GM12875 (cell line): Measurements from ENCODE around the gene HGFAC.

ENCODE experiments used
- H3K4me3 ChIP-seq: one replicate; pipeline ENCODE4 v1.5.1; 2011; ENCODE audit warnings: low read depth, low read length, control low read depth
- TF ChIP-seq, protein P1 (sequence below): IDR thresholded peaks from 2 replicates; pipeline ENCODE4 v1.5.1; 2011; ENCODE audit warnings: low read depth, mild to moderate bottlenecking, control low read depth, inconsistent platforms, low read length, moderate library complexity, borderline replicate concordance; ENCODE audit not compliant: insufficient read depth

Gene HGFAC

DNA sequence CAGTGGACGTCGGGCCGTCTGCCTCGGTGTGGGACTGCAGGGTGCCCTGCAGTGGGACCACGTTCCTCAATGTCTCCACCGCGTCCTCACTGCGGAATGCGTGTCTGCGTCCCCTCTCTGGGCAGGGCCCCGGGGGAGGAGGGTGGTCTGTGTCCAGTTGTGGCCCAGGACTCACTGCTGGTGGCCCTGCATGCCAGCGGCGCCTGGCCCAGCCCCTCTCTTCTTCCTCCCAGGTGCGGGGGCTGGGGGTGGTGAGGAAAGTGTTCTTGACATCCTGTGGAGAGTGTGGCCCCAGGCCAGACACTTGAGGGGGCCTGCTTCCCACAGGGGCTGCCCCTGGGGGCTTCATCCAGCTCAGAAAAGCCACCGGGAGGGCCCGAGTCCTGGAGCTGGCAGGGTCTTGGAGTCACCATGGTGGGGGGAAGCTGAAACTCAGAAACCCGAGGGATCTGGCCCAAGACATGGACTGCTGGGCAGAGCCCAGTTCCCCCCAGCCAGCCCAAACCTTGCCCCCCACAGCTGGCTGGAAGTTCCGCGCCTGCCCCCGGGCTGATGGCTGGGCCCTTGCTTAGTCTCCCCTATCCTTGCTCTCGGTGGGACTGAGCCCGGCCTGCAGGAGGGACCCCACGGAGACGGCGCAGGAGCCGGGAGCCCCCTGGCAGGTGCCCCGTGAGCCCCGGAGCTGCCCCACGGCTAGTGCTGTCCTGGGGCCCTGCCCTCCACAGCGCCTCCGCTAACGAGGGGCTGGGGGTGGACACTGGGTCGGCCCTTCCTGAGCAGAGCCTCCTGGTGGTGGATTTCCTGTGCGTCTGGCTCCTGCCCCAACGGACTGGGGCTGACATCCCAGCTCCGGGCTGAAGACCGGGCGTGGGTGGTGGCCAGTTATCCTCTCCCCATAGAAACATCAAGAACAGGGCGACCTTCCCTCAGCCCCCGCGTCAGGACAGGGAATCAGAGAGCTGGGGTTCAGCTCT is 24.2 kb downstream of the HGFAC start:
- H3K4me3 ChIP-seq, result no peak overlapping the region
- TF ChIP-seq, protein P1, sequence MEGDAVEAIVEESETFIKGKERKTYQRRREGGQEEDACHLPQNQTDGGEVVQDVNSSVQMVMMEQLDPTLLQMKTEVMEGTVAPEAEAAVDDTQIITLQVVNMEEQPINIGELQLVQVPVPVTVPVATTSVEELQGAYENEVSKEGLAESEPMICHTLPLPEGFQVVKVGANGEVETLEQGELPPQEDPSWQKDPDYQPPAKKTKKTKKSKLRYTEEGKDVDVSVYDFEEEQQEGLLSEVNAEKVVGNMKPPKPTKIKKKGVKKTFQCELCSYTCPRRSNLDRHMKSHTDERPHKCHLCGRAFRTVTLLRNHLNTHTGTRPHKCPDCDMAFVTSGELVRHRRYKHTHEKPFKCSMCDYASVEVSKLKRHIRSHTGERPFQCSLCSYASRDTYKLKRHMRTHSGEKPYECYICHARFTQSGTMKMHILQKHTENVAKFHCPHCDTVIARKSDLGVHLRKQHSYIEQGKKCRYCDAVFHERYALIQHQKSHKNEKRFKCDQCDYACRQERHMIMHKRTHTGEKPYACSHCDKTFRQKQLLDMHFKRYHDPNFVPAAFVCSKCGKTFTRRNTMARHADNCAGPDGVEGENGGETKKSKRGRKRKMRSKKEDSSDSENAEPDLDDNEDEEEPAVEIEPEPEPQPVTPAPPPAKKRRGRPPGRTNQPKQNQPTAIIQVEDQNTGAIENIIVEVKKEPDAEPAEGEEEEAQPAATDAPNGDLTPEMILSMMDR, result no peak

DNA sequence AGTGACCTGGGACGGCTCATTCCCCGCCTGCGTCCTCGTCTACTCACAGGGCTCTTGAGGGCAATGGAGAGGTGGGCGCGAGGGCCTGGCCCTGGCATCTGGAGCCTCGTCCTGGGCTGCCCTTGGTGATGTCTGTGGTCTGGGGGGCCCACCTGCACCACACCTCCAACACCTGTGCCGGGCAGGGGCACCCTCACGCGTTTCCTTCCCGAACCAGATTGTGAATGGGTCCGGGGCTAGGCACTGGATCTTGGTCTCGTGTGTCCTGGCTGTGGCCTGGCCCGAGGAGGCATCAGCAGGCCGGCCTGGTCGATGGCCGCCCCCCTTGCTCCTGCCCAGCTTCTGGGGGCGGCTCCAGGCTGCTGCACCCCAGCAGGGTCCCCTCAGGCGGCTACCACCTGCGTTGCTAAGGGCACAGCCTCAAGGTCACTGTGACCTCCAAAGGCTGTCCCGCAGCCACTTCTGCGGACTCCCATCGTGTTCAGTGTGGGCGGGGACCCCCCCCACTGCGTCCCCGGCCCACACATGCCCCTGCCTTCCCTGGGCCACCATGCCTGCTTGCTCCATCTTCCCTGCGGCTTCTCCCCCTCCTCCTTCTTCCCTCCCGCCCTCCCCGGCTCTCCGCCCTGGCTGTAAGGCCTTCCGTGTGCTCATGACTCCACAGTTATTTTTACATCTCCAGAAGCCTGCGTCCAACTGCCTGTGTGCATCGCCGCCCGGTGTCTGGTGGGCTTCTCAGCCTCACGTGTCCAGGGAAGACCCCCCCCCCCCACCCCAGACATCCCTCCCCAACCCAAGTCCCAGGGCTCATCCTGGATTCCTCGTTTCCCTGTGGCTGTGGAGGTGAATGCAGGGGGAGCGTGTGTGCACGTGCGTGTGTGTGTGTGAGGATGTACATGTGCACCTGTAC is 25.2 kb downstream of the HGFAC start:
- TF ChIP-seq, protein P1, result no peak
- no peak overlapping the region for H3K4me3 ChIP-seq

DNA sequence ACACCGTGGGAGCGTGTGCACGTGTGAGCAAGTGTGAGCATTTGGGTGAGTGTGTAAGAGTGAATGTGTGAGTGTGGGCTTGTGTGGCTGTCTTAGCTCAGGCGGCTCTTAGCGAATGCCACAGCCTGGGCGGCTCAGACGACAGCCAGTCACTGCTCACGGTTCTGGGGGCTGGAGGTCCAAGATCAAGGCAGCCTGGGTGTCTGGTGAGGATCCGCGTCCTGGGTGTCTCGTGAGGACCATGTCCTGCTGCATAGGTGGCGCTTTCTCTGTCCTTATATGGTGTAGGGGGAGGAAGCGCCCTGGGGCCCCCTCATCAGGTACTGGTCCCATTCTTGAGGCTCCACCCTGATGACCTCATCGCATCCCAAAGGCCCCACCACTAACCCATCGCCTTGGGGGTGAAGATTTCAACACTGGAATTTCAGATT is 25.8 kb downstream of the HGFAC start:
- no peak overlapping the region for H3K4me3 ChIP-seq
- TF ChIP-seq, protein P1, result no peak

DNA sequence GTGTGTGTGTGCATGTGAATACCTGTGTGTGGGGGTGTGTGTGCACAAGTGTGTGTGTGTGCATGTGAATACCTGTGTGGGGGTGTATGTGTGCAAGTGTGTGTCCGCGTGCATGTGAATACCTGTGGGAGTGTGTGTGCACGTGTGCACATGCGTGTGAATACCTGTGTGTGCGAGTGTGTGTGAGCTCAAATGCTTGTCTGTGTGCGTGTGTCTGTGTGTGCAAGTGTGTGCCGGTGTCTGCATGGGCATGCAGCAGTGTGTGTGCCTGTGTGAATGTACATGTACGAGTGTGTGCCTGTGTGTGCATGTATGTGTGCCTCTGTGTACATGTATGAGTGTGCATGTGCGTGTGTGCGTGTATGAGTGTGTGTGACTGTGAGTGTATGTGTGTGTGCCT is 26.4 kb downstream of the HGFAC start:
- H3K4me3 ChIP-seq, result no peak overlapping the region
- TF ChIP-seq, protein P1, result no peak

DNA sequence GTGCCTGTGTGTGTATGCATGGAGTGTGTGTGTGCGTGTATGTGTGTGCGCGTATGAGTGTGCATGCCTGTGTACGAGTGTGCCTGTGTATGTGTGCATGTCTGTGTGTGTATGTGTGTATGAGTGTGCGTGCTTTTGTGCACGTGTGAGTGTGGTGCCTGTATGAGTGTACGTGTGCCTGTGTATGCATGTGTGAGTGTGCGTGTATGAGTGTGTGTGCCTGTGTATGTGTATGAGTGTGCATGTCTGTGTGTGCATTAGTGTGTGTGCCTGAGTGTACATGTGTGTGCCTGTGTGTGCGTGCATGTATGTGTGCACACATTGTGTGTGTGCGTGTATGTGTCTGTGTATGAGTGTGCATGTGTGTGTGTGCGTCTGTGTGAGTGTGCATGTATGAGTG is 27.0 kb downstream of the HGFAC start:
- TF ChIP-seq, protein P1, result no peak
- H3K4me3 ChIP-seq, result no peak overlapping the region

DNA sequence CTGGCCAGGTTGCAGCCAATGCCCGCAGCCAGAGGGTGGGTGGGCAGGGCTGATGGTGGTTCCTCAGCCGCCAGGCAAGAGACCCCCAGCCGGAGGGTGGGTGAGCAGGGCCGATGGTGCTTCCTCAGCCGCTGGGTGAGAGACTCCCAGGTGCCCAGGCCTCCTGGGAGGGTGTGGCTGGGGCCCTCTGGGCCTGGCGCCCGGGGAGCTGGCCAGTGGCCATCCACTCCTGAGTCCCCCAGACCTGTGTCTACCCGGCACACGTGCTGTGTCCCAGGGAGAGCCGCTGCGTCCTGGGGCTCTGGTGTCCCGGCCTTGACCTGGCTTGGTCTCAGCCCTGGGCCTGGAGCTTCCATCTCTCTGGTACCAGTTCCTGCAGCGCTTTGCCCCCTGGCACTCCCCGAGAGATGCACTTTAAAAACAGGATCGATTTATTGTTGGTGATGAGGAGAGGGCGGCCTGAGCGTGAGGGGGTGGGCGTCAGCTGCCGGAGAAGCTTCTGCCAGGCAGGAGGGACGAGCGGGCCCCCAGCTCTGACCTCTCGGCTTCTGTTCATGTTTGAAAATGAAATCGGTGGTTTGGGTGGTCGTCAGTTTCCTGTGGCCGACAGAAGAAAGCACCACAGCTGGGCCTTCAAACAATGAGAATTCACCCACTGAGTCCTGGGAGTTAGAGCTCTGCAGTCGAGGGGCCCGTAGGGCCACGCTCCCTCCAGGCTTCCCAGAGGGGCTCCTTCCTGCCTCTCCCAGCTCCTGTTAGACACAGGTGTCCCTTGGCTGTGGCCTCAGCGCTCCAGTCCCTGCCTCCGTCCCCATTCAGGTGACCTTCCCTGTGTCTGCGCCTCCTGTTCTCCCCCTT is 27.8 kb downstream of the HGFAC start:
- H3K4me3 ChIP-seq, result no peak overlapping the region
- TF ChIP-seq, protein P1, result no peak
